T-cell (primary cell): Measurements from ENCODE around the gene WDR36. TPM values are rescaled to one million over a fixed set of nuclear protein-coding genes. Genes with fewer than 3 reads are reported as not detected.

ENCODE experiments used
- ATAC-seq, 4 experiments: fragments of 200-7000 bp in 3 of 4; fragments of 150-1000 bp in 1 of 4; cut with Tn5 transposase; replicated peaks in 1 of 4; 1 replicate in 3 of 4; 2 replicates in 1 of 4; pipeline ENCODE4 v1.10.0; 2021; ENCODE audit warnings: moderate library complexity in 3 of 4, mild to moderate bottlenecking in 2 of 4, moderate number of reproducible peaks in 1 of 4
- CTCF ChIA-PET, 2 donors: fragments of 300-600 bp; sonication (Branson Sonifier 250); formaldehyde crosslinking; loops; one replicate each; lab custom pipeline; 2022; ENCODE audit warnings: antibody characterized with exemption in 2 of 2; lab: Charles Lee
- POLR2A ChIA-PET, 2 donors: fragments of 300-600 bp; sonication (Branson Sonifier 250); formaldehyde crosslinking; loops; one replicate each; lab custom pipeline; 2022; ENCODE audit warnings: antibody characterized with exemption in 2 of 2; lab: Charles Lee
- DNase-seq, 35 experiments: peaks; one replicate each; pipeline versions ENCODE4 v3.0.0 to v3.0.0-alpha.2; 2013 to 2023
- H3K27ac ChIP-seq: one replicate; pipeline ENCODE4 v1.5.1; 2013; ENCODE audit warnings: low read length
- H3K27me3 ChIP-seq, 2 experiments: replicated peaks in 1 of 2; 1 replicate in 1 of 2; 2 replicates in 1 of 2; pipeline versions ENCODE4 v1.6.1 to v1.7.0; 2013; ENCODE audit warnings: low read length in 1 of 2, mixed read lengths in 1 of 2; ENCODE audit not compliant: control insufficient read depth in 2 of 2, insufficient read depth in 2 of 2; ENCODE audit errors: extremely low read depth in 1 of 2
- H3K36me3 ChIP-seq, 2 donors: 1 replicate in 1 of 2; 2 replicates in 1 of 2; pipeline versions ENCODE4 v1.6.1 to v1.7.0; 2013; ENCODE audit warnings: low read length in 1 of 2; ENCODE audit not compliant: control insufficient read depth in 2 of 2, insufficient read depth in 1 of 2; ENCODE audit errors: extremely low read depth in 1 of 2
- H3K4me1 ChIP-seq, 2 experiments: 1 replicate in 1 of 2; 2 replicates in 1 of 2; pipeline versions ENCODE4 v1.6.1 to v1.7.0; 2013; ENCODE audit warnings: low read length in 2 of 2, mixed read lengths in 1 of 2; ENCODE audit not compliant: insufficient read depth in 2 of 2, control insufficient read depth in 1 of 2; ENCODE audit errors: extremely low read depth in 1 of 2
- H3K4me3 ChIP-seq, 2 donors: 1 replicate in 1 of 2; 2 replicates in 1 of 2; pipeline versions ENCODE4 v1.5.1 to v1.7.0; 2013; ENCODE audit warnings: mild to moderate bottlenecking in 2 of 2, low read length in 1 of 2, moderate library complexity in 1 of 2; ENCODE audit not compliant: control insufficient read depth in 1 of 2; ENCODE audit errors: extremely low read depth in 1 of 2
- H3K9me3 ChIP-seq: 2 replicates; pipeline ENCODE4 v1.7.0; 2013
- H3K27ac Mint-ChIP-seq, 2 donors: one replicate each; pipeline ENCODE4 v1.8.0; 2020 to 2021; ENCODE audit warnings: mild to moderate bottlenecking in 2 of 2, mixed read lengths in 2 of 2
- H3K27me3 Mint-ChIP-seq, 2 donors: one replicate each; pipeline ENCODE4 v1.8.0; 2021 to 2022; ENCODE audit warnings: mixed read lengths in 2 of 2
- H3K36me3 Mint-ChIP-seq: one replicate; pipeline ENCODE4 v1.8.0; 2021; ENCODE audit warnings: mixed read lengths
- H3K4me1 Mint-ChIP-seq, 3 donors: one replicate each; pipeline ENCODE4 v1.8.0; 2020 to 2022; ENCODE audit warnings: mixed read lengths in 3 of 3, mild to moderate bottlenecking in 1 of 3
- H3K4me3 Mint-ChIP-seq, 3 donors: one replicate each; pipeline ENCODE4 v1.8.0; 2020 to 2022; ENCODE audit warnings: mild to moderate bottlenecking in 3 of 3, mixed read lengths in 3 of 3, moderate library complexity in 3 of 3
- H3K9me3 Mint-ChIP-seq, 3 donors: one replicate each; pipeline ENCODE4 v1.8.0; 2020 to 2022; ENCODE audit warnings: mixed read lengths in 3 of 3
- WGBS: methylation state at CpG from one replicate; pipeline ENCODE4 v1.1.5; 2013; ENCODE audit warnings: missing lambda C conversion rate; ENCODE audit not compliant: insufficient coverage; 5-methylcytosine and 5-hydroxymethylcytosine counted together
- total RNA-seq, 35 experiments: library from RNA in 6 of 35; stranded (reverse) in 6 of 35; fragments of 120-200 nt in 1 of 35; gene quantifications; one replicate each; pipeline versions ENCODE4 v1.2.1 to v1.2.4 and lab custom pipeline; 2013 to 2026

Gene WDR36
- total RNA-seq (10 to 100 TPM; 22.8 to 30.1 (median 28.0) TPM), total RNA-seq (lab: John Stamatoyannopoulos, UW) (54.1 to 440 (median 91.2) reads per million in 29 experiments)
- total RNA-seq (2013) = 35.3 TPM

- H3K4me1 ChIP-seq = peaks cover 5 to 23% of the 10 kb centered on the region in 2 experiments
- peaks cover 4 to 11% of the 10 kb centered on the region in 2 donors for H3K27me3 Mint-ChIP-seq
- ATAC-seq = peak; percentile 93 to 96 (median 95)
- peaks cover 0 to 3% of the 10 kb centered on the region in 2 donors for H3K36me3 ChIP-seq
- CTCF ChIA-PET = interaction anchor here (0.9 to 1.5 kb wide), 4 partner anchors 9 to 187 kb away, joined by 3 to 6 read pairs (median 4); no protein-coding TSS in a partner anchor
- H3K4me1 Mint-ChIP-seq = peaks cover 36 to 45% (median 40%) of the 10 kb centered on the region in 3 donors
- peak within 1 kb of the TSS; percentile 90 to 98 (median 92) for H3K4me3 Mint-ChIP-seq
- peak within 1 kb of the TSS; percentile 99 to 100 for H3K4me3 ChIP-seq
- DNase-seq = peak; percentile 72 to 93 (median 83)
- no peaks in the 10 kb centered on the region for H3K27me3 ChIP-seq
- 2% methylated on average over 44 of the region's 50 CpGs for WGBS
- H3K27ac Mint-ChIP-seq = peak within 1 kb of the TSS; percentile 91 to 92
- peak within 1 kb of the TSS; percentile 85 for H3K27ac ChIP-seq
- H3K9me3 ChIP-seq = no peaks in the 10 kb centered on the region
- H3K36me3 Mint-ChIP-seq = peaks cover 16% of the 10 kb centered on the region
- H3K9me3 Mint-ChIP-seq = no peaks in the 10 kb centered on the region
- POLR2A ChIA-PET = interaction anchor here in 1 of 2 donors (0.6 to 1.0 kb wide), 4 partner anchors 9 to 1404 kb away, joined by 3 read pairs; partner anchors contain the start of gene STARD4
Measured at GRCh38 chr5:111092062-111092853, at the start of gene WDR36. TSS of gene WDR36 (plus strand) at chr5:111092348. CDS start at chr5:111092457, 109 bp downstream.

GRCh38 chr5:111043712-111044506 is 48.2 kb upstream of the WDR36 start:
- no peaks in the 10 kb centered on the region for H3K9me3 ChIP-seq
- H3K4me3 Mint-ChIP-seq = no peak overlapping the region
- no peaks in the 10 kb centered on the region for H3K4me1 Mint-ChIP-seq
- no peaks in the 10 kb centered on the region for H3K27me3 ChIP-seq
- H3K36me3 Mint-ChIP-seq = no peaks in the 10 kb centered on the region
- no peak overlapping the region for H3K27ac Mint-ChIP-seq
- no peak overlapping the region for H3K27ac ChIP-seq
- H3K27me3 Mint-ChIP-seq = peaks cover 1 to 8% of the 10 kb centered on the region in 2 donors
- H3K4me3 ChIP-seq = no peak overlapping the region
- ATAC-seq (no peak), DNase-seq (no peak)
- peaks cover 0 to 4% (median 0%) of the 10 kb centered on the region in 3 donors for H3K9me3 Mint-ChIP-seq
- ChIA-PET POLR2A (no interaction called here), CTCF (no interaction called here)
- no peaks in the 10 kb centered on the region for H3K4me1 ChIP-seq
- H3K36me3 ChIP-seq = no peaks in the 10 kb centered on the region
- WGBS = no CpG with 5 or more reads among the region's 5 CpGs

- ATAC-seq (no peak), DNase-seq (no peak)
- H3K4me3 ChIP-seq = no peak overlapping the region
- H3K36me3 Mint-ChIP-seq = no peaks in the 10 kb centered on the region
- peaks cover 2 to 4% of the 10 kb centered on the region in 2 experiments for H3K27me3 ChIP-seq
- H3K36me3 ChIP-seq = no peaks in the 10 kb centered on the region
- CTCF ChIA-PET = interaction anchor here (0.5 to 0.6 kb wide), 2 partner anchors 1594 to 1872 kb away, joined by 4 to 5 read pairs; no protein-coding TSS in a partner anchor
- H3K4me1 Mint-ChIP-seq = no peaks in the 10 kb centered on the region
- H3K27ac ChIP-seq = no peak overlapping the region
- no peak overlapping the region for H3K27ac Mint-ChIP-seq
- no peaks in the 10 kb centered on the region for H3K9me3 ChIP-seq
- POLR2A ChIA-PET = no interaction called here
- no peaks in the 10 kb centered on the region for H3K4me1 ChIP-seq
- peaks cover 0 to 8% (median 5%) of the 10 kb centered on the region in 3 donors for H3K9me3 Mint-ChIP-seq
- H3K27me3 Mint-ChIP-seq = peaks cover 43 to 55% of the 10 kb centered on the region in 2 donors
- H3K4me3 Mint-ChIP-seq = no peak overlapping the region
Measured at GRCh38 chr5:111058064-111058463, 34.1 kb upstream of the WDR36 start.

- Mint-ChIP-seq H3K27ac (no peak overlapping the region), H3K4me3 (no peak overlapping the region), H3K9me3 (peaks cover 0 to 8% (median 5%) of the 10 kb centered on the region in 3 donors), H3K27me3 (peaks cover 28 to 53% of the 10 kb centered on the region in 2 donors), H3K36me3 (no peaks in the 10 kb centered on the region), H3K4me1 (no peaks in the 10 kb centered on the region)
- Histone ChIP-seq H3K9me3 (peaks cover 3% of the 10 kb centered on the region), H3K27me3 (peaks cover 4 to 5% of the 10 kb centered on the region in 2 experiments), H3K36me3 (no peaks in the 10 kb centered on the region), H3K4me1 (no peaks in the 10 kb centered on the region), H3K4me3 (no peak overlapping the region), H3K27ac (no peak overlapping the region)
- ChIA-PET POLR2A (no interaction called here), CTCF (interaction anchor here in 1 of 2 donors (0.5 kb wide), 1 partner anchor 1106 kb away, joined by 3 read pairs; no protein-coding TSS in a partner anchor)
- no CpG with 5 or more reads among the region's 2 CpGs for WGBS
- ATAC-seq (no peak), DNase-seq (no peak)
Measured at GRCh38 chr5:111060169-111060568, 32.0 kb upstream of the WDR36 start.

DNA sequence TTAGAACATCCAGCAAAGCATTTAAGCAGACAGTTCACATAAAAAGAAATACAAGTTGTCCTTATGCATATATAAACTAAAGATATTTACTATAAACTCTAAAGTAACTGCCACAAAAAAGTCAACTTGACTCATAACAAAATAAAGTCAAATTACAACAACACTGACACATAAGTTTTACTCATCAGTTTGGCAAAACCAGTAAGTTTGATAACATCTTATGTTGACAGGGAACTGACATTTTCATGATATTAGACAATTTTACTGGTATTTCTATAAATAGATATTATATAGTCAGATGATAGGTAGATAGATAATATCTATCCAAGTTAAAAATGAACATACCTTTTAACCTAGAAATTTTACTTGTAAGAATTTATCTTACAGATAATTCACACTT is 30.5 kb upstream of the WDR36 start:
- ATAC-seq (no peak), DNase-seq (no peak)
- POLR2A ChIA-PET = no interaction called here
- no peaks in the 10 kb centered on the region for H3K36me3 ChIP-seq
- no peak overlapping the region for H3K27ac ChIP-seq
- H3K4me3 ChIP-seq = no peak overlapping the region
- Mint-ChIP-seq H3K27me3 (peaks cover 35 to 53% of the 10 kb centered on the region in 2 donors), H3K4me1 (no peaks in the 10 kb centered on the region), H3K9me3 (peaks cover 0 to 8% (median 5%) of the 10 kb centered on the region in 3 donors), H3K36me3 (no peaks in the 10 kb centered on the region), H3K4me3 (no peak overlapping the region), H3K27ac (no peak overlapping the region)
- H3K27me3 ChIP-seq = peaks cover 5 to 7% of the 10 kb centered on the region in 2 experiments
- peaks cover 3% of the 10 kb centered on the region for H3K9me3 ChIP-seq
- CTCF ChIA-PET = no interaction called here
- H3K4me1 ChIP-seq = no peaks in the 10 kb centered on the region

DNA sequence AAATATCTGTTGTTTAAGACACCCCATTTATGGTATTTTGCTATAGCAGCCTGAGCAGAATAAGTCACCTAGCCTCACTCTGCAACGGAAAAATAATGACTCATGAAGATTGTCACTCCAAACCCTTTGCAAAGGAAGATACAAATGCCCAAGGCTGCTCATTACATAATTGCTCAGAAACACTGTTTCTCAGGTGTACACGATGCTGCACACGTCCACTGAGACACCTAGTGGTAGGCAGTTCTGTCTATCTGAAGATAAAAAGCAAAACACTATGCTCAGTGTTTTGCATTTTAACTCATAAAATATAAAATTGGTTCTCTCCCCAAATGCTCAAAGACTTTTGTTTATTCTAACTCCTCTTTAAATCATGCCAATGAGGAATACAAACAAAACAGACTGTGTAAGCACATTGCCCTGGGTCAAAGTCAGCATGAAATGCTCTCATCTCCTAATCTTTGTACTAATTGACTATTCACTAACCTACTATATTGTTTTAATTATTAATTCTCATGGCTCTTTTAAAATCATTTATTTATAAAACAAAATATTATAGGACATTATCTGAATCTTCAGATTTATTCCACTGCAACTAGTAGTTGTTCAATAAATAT is 28.3 kb upstream of the WDR36 start:
- Histone ChIP-seq H3K9me3 (peaks cover 3% of the 10 kb centered on the region), H3K4me3 (no peak overlapping the region), H3K36me3 (no peaks in the 10 kb centered on the region), H3K27ac (no peak overlapping the region), H3K27me3 (peaks cover 4 to 7% of the 10 kb centered on the region in 2 experiments), H3K4me1 (no peaks in the 10 kb centered on the region)
- H3K36me3 Mint-ChIP-seq = no peaks in the 10 kb centered on the region
- no peaks in the 10 kb centered on the region for H3K4me1 Mint-ChIP-seq
- peaks cover 42 to 51% of the 10 kb centered on the region in 2 donors for H3K27me3 Mint-ChIP-seq
- no peak overlapping the region for H3K27ac Mint-ChIP-seq
- peaks cover 0 to 4% (median 1%) of the 10 kb centered on the region in 3 donors for H3K9me3 Mint-ChIP-seq
- ChIA-PET POLR2A (no interaction called here), CTCF (no interaction called here)
- 60% methylated on average over 2 of the region's 3 CpGs for WGBS
- no peak overlapping the region for H3K4me3 Mint-ChIP-seq
- DNase-seq = no peak
- ATAC-seq = no peak
